Mucosa of rectum (tissue), 2 donors: Measurements from ENCODE around the gene OR52D1.

Source experiments
- H3K27ac ChIP-seq, 2 donors: one replicate each; pipeline ENCODE4 v1.7.0; 2013; ENCODE audit warnings: inconsistent platforms in 2 of 2, low read depth in 2 of 2, low read length in 2 of 2
- H3K27me3 ChIP-seq, 2 donors: one replicate each; pipeline ENCODE4 v1.7.0; 2013; ENCODE audit warnings: low read length in 2 of 2; ENCODE audit not compliant: control insufficient read depth in 2 of 2, insufficient read depth in 2 of 2
- H3K36me3 ChIP-seq, 2 donors: one replicate each; pipeline ENCODE4 v1.7.0; 2013; ENCODE audit warnings: low read length in 2 of 2; ENCODE audit not compliant: control insufficient read depth in 2 of 2, insufficient read depth in 2 of 2
- H3K4me1 ChIP-seq, 2 donors: one replicate each; pipeline ENCODE4 v1.7.0; 2013; ENCODE audit warnings: low read length in 2 of 2, mild to moderate bottlenecking in 1 of 2; ENCODE audit not compliant: control insufficient read depth in 2 of 2, insufficient read depth in 2 of 2
- H3K4me3 ChIP-seq, 2 donors: one replicate each; pipeline ENCODE4 v1.7.0; 2013; ENCODE audit warnings: low read length in 2 of 2
- H3K9ac ChIP-seq, 2 donors: one replicate each; pipeline ENCODE4 v1.7.0; 2013; ENCODE audit warnings: low read length in 2 of 2, low read depth in 1 of 2, mild to moderate bottlenecking in 1 of 2
- H3K9me3 ChIP-seq, 2 donors: one replicate each; pipeline ENCODE4 v1.7.0; 2013; ENCODE audit warnings: low read length in 2 of 2; ENCODE audit not compliant: control insufficient read depth in 2 of 2
- donor health status: healthy.
- donor health status: Normal muscosa, but diverticular disease.

OR52D1 gene

DNA sequence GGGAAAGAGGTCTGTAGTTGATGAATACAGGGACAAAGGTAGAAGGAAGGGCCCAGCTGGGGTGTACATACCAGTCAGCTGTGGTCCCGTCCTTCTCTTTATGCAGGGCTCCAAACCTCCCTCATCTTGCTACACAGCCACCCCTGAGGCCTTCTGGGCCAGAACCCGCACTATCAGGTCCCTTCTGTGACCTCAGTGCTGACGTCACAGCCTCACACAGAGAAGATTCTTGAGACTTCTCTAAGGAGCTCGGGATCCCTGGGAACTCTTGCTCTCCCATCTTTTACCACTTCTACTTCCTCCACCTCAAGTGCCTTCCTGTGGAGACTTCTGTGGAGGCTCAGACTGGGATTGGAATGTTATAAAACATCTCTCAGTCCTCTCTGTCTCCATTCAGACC, 21.3 kb downstream of the OR52D1 start, which contains the start of gene UBQLN3:
Gene UBQLN3, minus strand, starts transcription at position 155 of the 400 bp plus-strand sequence. CDS start 399 bp downstream, outside the sequence.
- Histone ChIP-seq H3K9ac (no peak within 1 kb of the TSS), H3K27me3 (no peaks in the 10 kb centered on the region), H3K36me3 (no peaks in the 10 kb centered on the region), H3K4me1 (no peaks in the 10 kb centered on the region), H3K27ac (no peak within 1 kb of the TSS), H3K9me3 (no peaks in the 10 kb centered on the region), H3K4me3 (no peak within 1 kb of the TSS)

- H3K4me3 ChIP-seq = no peak overlapping the region
- no peaks in the 10 kb centered on the region for H3K27me3 ChIP-seq
- no peaks in the 10 kb centered on the region for H3K4me1 ChIP-seq
- no peaks in the 10 kb centered on the region for H3K9me3 ChIP-seq
- H3K36me3 ChIP-seq = no peaks in the 10 kb centered on the region
- H3K27ac ChIP-seq = no peak overlapping the region
- no peak overlapping the region for H3K9ac ChIP-seq
Measured at GRCh38 chr11:5514841-5515240, 26.4 kb downstream of the OR52D1 start.

- no peak within 1 kb of the TSS for H3K27ac ChIP-seq
- H3K36me3 ChIP-seq = no peaks in the 10 kb centered on the region
- no peak within 1 kb of the TSS for H3K9ac ChIP-seq
- H3K4me3 ChIP-seq = no peak within 1 kb of the TSS
- H3K9me3 ChIP-seq = no peaks in the 10 kb centered on the region
- H3K4me1 ChIP-seq = no peaks in the 10 kb centered on the region
- no peaks in the 10 kb centered on the region for H3K27me3 ChIP-seq
Measured at GRCh38 chr11:5516599-5516998, 28.1 kb downstream of the OR52D1 start, which contains the start of gene UBQLNL. Gene UBQLNL (minus strand): TSS chr11:5516699. CDS start chr11:5516441, 258 bp downstream.

DNA sequence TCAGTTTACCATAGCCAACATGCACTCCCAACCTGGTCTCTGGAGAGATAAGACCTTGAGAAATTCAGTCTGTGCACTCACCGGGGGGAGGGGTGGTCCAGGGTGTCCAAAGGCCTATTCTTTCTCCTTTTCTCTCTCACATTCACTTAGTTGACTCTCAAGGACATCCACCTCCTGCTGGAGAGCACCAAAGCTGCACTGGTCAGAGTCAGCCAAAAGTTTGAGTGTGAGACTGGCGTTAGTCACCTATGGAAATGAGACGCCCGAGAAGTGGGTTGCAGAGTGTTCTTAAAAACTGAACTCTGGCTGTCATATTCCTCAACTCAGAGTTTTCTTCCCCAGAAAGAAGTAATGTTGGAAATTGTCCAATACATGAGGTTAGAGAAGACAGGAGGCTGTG, 33.1 kb downstream of the OR52D1 start:
- H3K36me3 ChIP-seq = no peaks in the 10 kb centered on the region
- H3K9ac ChIP-seq = no peak overlapping the region
- H3K27ac ChIP-seq = no peak overlapping the region
- H3K9me3 ChIP-seq = no peaks in the 10 kb centered on the region
- H3K4me3 ChIP-seq = no peak overlapping the region
- peaks cover 0 to 7% of the 10 kb centered on the region in 2 donors for H3K4me1 ChIP-seq
- no peaks in the 10 kb centered on the region for H3K27me3 ChIP-seq

DNA sequence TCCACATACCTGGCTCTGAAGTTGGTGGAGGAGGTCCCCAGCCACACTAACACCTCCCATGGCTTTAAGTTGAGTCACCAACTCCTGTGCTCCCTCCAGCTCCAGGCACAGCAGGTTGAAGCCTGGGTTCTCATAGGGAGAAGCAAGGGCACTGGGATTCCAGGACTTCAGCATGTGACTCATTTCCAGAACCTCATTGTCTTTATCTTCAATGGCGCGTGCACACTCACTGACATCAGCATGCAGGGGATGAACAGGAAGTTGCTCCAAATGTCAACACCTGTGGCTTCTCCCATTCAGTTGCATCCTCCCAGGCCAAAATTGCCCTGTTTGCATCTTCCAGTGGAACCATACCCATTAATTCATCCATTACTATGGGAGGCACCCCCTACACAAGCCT, 33.8 kb downstream of the OR52D1 start:
- Histone ChIP-seq H3K9ac (no peak overlapping the region), H3K4me1 (peaks cover 0 to 7% of the 10 kb centered on the region in 2 donors), H3K27ac (no peak overlapping the region), H3K9me3 (no peaks in the 10 kb centered on the region), H3K27me3 (no peaks in the 10 kb centered on the region), H3K36me3 (no peaks in the 10 kb centered on the region), H3K4me3 (no peak overlapping the region)

DNA sequence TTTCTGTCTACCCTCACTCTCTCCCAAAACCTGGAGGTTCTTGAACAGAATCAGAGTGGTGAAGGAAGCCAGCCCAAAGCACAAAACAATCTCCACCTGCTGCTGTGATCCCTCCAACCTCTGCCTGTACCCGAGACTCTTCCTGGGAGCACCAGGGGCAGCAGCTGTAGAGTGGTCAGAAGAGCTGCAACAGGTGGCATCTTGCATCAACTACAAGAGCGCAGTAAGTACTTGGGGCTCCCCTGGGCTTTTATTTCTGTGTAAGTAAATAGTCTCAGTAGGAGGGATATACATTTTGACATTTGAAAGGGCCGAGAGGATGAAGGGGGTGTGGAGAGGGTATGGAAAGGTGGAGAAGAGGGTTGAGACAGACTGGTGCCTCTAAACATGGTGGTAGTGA, 36.3 kb downstream of the OR52D1 start:
- no peak overlapping the region for H3K4me3 ChIP-seq
- no peak overlapping the region for H3K27ac ChIP-seq
- no peaks in the 10 kb centered on the region for H3K9me3 ChIP-seq
- H3K9ac ChIP-seq = no peak overlapping the region
- H3K36me3 ChIP-seq = no peaks in the 10 kb centered on the region
- no peaks in the 10 kb centered on the region for H3K27me3 ChIP-seq
- peaks cover 0 to 7% of the 10 kb centered on the region in 2 donors for H3K4me1 ChIP-seq

DNA sequence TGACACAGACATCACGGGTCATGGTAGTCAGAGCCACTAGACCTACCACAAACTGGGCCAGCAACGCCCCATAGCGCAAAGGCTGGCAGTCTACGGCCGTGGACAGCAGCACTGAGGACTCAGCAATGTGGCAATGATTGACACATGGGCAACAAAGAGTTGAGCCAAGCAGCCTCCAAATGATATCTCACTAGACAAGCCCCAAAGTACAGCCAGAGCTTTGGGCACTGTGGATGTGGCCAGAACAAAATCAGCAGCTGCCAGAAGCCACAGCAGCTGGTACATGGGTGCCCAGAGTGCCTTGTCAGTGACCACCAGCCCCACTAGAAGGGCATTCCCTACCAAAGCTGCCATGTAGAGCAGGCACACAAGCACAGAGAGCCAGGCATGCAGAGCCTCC, 39.2 kb downstream of the OR52D1 start:
- H3K4me1 ChIP-seq = peaks cover 0 to 7% of the 10 kb centered on the region in 2 donors
- H3K9me3 ChIP-seq = no peaks in the 10 kb centered on the region
- H3K9ac ChIP-seq = no peak overlapping the region
- no peak overlapping the region for H3K27ac ChIP-seq
- H3K27me3 ChIP-seq = no peaks in the 10 kb centered on the region
- H3K36me3 ChIP-seq = no peaks in the 10 kb centered on the region
- H3K4me3 ChIP-seq = no peak overlapping the region

GRCh38 chr11:5528495-5528894, 40.0 kb downstream of the OR52D1 start:
- H3K4me1 ChIP-seq = peaks cover 0 to 7% of the 10 kb centered on the region in 2 donors
- no peak overlapping the region for H3K27ac ChIP-seq
- no peaks in the 10 kb centered on the region for H3K27me3 ChIP-seq
- no peak overlapping the region for H3K4me3 ChIP-seq
- no peaks in the 10 kb centered on the region for H3K9me3 ChIP-seq
- H3K36me3 ChIP-seq = no peaks in the 10 kb centered on the region
- no peak overlapping the region for H3K9ac ChIP-seq

GRCh38 chr11:5531053-5531831, 42.8 kb downstream of the OR52D1 start:
- Histone ChIP-seq H3K27ac (no peak overlapping the region), H3K4me1 (no peaks in the 10 kb centered on the region), H3K27me3 (no peaks in the 10 kb centered on the region), H3K36me3 (no peaks in the 10 kb centered on the region), H3K4me3 (no peak overlapping the region), H3K9ac (no peak overlapping the region), H3K9me3 (no peaks in the 10 kb centered on the region)

GRCh38 chr11:5534046-5534445, 45.6 kb downstream of the OR52D1 start:
- Histone ChIP-seq H3K36me3 (no peaks in the 10 kb centered on the region), H3K4me1 (no peaks in the 10 kb centered on the region)

More at GRCh38 chr11:5534046-5534445, 45.6 kb downstream of the OR52D1 start:
- Histone ChIP-seq H3K27me3 (no peaks in the 10 kb centered on the region), H3K27ac (no peak overlapping the region), H3K4me3 (no peak overlapping the region), H3K9me3 (no peaks in the 10 kb centered on the region), H3K9ac (no peak overlapping the region)
